ENCODE results near the gene SPIN1. TPM values are rescaled to one million over a fixed set of nuclear protein-coding genes. Genes with fewer than 3 reads are reported as not detected.
A peak's percentile ranks its signal among the peaks of the same experiment; 100 is the strongest.

Gene SPIN1
- total and polyA plus RNA-seq, 2 of the 8 experiments (the other 6 are each of a cell fraction or from before 2014, with no cell fraction given) = 69.9 to 139 TPM

GRCh38 chr9:88497224-88497623, 109.0 kb downstream of the SPIN1 start:
- no peak overlapping the region for H4K8ac ChIP-seq (ENCODE audit: extremely low read depth, insufficient read depth, low read length)
- TF ChIP-seq KDM4A (IDR thresholded peaks at IDR 0.05; ENCODE audit: low read depth, low read length, severe bottlenecking) (no peak), SIN3A (conservative IDR thresholded peaks at IDR 0.05 in 1 of 2, IDR thresholded peaks at IDR 0.05 in 1 of 2; ENCODE audit: low read depth in 1 of 2, low read length in 2 of 2) (no peak), SP1 (IDR thresholded peaks at IDR 0.05; ENCODE audit: low read depth, low read length) (no peak), ATF3 (IDR thresholded peaks at IDR 0.05; ENCODE audit: insufficient read depth, low read depth, low read length) (no peak), USF2 (IDR thresholded peaks at IDR 0.05; ENCODE audit: low read length) (no peak), SP4 (IDR thresholded peaks at IDR 0.05; ENCODE audit: low read length) (no peak), ASH2L (IDR thresholded peaks at IDR 0.05; ENCODE audit: low read length) (no peak), E2F6 (IDR thresholded peaks at IDR 0.05) (no peak), HDAC2 (IDR thresholded peaks at IDR 0.05; ENCODE audit: borderline replicate concordance in 1 of 2, low read depth in 2 of 2, low read length in 2 of 2) (no peak), POLR2A (IDR thresholded peaks at IDR 0.05; ENCODE audit: control extremely low read depth in 1 of 2, low read depth in 2 of 2, low read length in 2 of 2) (no peak), NANOG (IDR thresholded peaks at IDR 0.05; ENCODE audit: insufficient read depth, low read depth, low read length, poor library complexity, severe bottlenecking) (no peak), YY1 (IDR thresholded peaks at IDR 0.05; ENCODE audit: low read depth, low read length) (no peak)

More at GRCh38 chr9:88497224-88497623, 109.0 kb downstream of the SPIN1 start:
- no peaks in the 10 kb centered on the region for H3K79me2 ChIP-seq (ENCODE audit: control insufficient read depth in 1 of 2, insufficient read depth in 2 of 2, low read length in 2 of 2)
- H4K5ac ChIP-seq (ENCODE audit: insufficient read length, low read depth, low read length) = no peak overlapping the region
- no peak overlapping the region for H3K4me3 ChIP-seq (ENCODE audit: extremely low read depth in 1 of 4, insufficient read depth in 2 of 4, low read depth in 3 of 4, low read length in 4 of 4)
- peaks cover 0 to 2% (median 0%) of the 10 kb centered on the region in 4 experiments; a peak in 2 of 7 replicates for H3K4me1 ChIP-seq (replicated peaks in 1 of 4; ENCODE audit: control insufficient read depth in 3 of 4, insufficient read depth in 4 of 4, low read length in 3 of 4)
- no peak overlapping the region for H2BK12ac ChIP-seq (ENCODE audit: low read depth, low read length)
- H3K18ac ChIP-seq (ENCODE audit: extremely low read depth, low read length) = 0 out of 2 replicates have a peak overlapping the region, but pooled peaks have one; percentile 60
- no peak overlapping the region for H2BK120ac ChIP-seq (replicated peaks; ENCODE audit: low read depth, low read length)
- no peaks in the 10 kb centered on the region for H3K9me3 ChIP-seq (ENCODE audit: insufficient read depth in 2 of 2, low read depth in 1 of 2, low read length in 1 of 2)
- WGBS, 2 experiments (ENCODE audit: extremely low coverage in 1 of 2, insufficient coverage in 1 of 2, insufficient read length in 1 of 2, insufficient replicate concordance in 2 of 2, low coverage in 1 of 2, low lambda C conversion rate in 2 of 2, missing lambda C conversion rate in 1 of 2) = 88% methylated on average over 2 of the region's 2 CpGs; no CpG with 5 or more reads in 1 of the 2 experiments
- CTCF ChIA-PET (ENCODE audit: partially characterized antibody) = interaction anchor here (0.8 kb wide), 1 partner anchor 35 kb away, joined by 4 read pairs; no protein-coding TSS in a partner anchor
- no peaks in the 10 kb centered on the region for H3K23me2 ChIP-seq (ENCODE audit: low read depth, low read length)
- H3K4ac ChIP-seq (replicated peaks; ENCODE audit: insufficient read length, low read depth, low read length) = no peak overlapping the region
- H2AK5ac ChIP-seq (ENCODE audit: low read depth, low read length) = no peak overlapping the region
- H3K23ac ChIP-seq (ENCODE audit: insufficient read length) = no peak overlapping the region
- H3K79me1 ChIP-seq (ENCODE audit: low read depth, low read length) = no peaks in the 10 kb centered on the region
- H4K91ac ChIP-seq (replicated peaks; ENCODE audit: insufficient read length, low read length) = no peak overlapping the region
- no peaks in the 10 kb centered on the region for H3K27me3 ChIP-seq (replicated peaks in 1 of 4; ENCODE audit: control insufficient read depth in 3 of 4, extremely low read depth in 1 of 4, insufficient read depth in 3 of 4, low read length in 3 of 4)
- H2AFZ ChIP-seq (ENCODE audit: low read length) = no peak overlapping the region
- no peak for FAIRE-seq
- no peak overlapping the region for H3K14ac ChIP-seq (ENCODE audit: insufficient read length)
- H3K27ac ChIP-seq (ENCODE audit: low read depth, low read length) = no peak overlapping the region
- H3K9ac ChIP-seq (replicated peaks in 1 of 4; ENCODE audit: extremely low read depth in 1 of 4, low read depth in 3 of 4, low read length in 3 of 4) = no peak overlapping the region
- DNase-seq (ENCODE audit: low read depth in 1 of 2, low spot score in 2 of 2) = no peak
- H3K56ac ChIP-seq (replicated peaks; ENCODE audit: insufficient read length, low read depth, low read length) = no peak overlapping the region
- no peak overlapping the region for H2BK20ac ChIP-seq (ENCODE audit: low read length)
- H3K4me2 ChIP-seq (ENCODE audit: insufficient read depth in 1 of 2, low read depth in 2 of 2, low read length in 2 of 2) = no peak overlapping the region
- no peak overlapping the region for H2BK15ac ChIP-seq (ENCODE audit: low read length)
- no peaks in the 10 kb centered on the region for H3K36me3 ChIP-seq (ENCODE audit: control insufficient read depth in 2 of 4, insufficient read depth in 4 of 4, low read length in 3 of 4)
- POLR2A ChIA-PET (ENCODE audit: partially characterized antibody) = no interaction called here
- no peak overlapping the region for H2BK5ac ChIP-seq (ENCODE audit: low read depth, low read length)
- H4K20me1 ChIP-seq (replicated peaks in 1 of 2; ENCODE audit: control insufficient read depth in 1 of 2, insufficient read depth in 2 of 2, low read length in 2 of 2) = no peaks in the 10 kb centered on the region
